Ectodermal cell (in vitro differentiated cells): Measurements from ENCODE around the gene ERC1.

Experiments
- H3K27ac ChIP-seq: 2 replicates; pipeline ENCODE4 v1.7.0; 2013; ENCODE audit warnings: mild to moderate bottlenecking, low read depth, low read length; ENCODE audit not compliant: insufficient read depth, poor library complexity, severe bottlenecking
- H3K27me3 ChIP-seq: 2 replicates; pipeline ENCODE4 v1.7.0; 2013; ENCODE audit warnings: mild to moderate bottlenecking, low read length; ENCODE audit not compliant: insufficient read depth, control insufficient read depth, poor library complexity, severe bottlenecking
- H3K36me3 ChIP-seq: one replicate; pipeline ENCODE4 v1.7.0; 2013; ENCODE audit warnings: low read length; ENCODE audit not compliant: control insufficient read depth, insufficient read depth
- H3K4me1 ChIP-seq: one replicate; pipeline ENCODE4 v1.7.0; 2013; ENCODE audit warnings: low read length; ENCODE audit not compliant: control insufficient read depth, insufficient read depth
- H3K4me3 ChIP-seq: 2 replicates; pipeline ENCODE4 v1.7.0; 2013; ENCODE audit warnings: low read depth, low read length, control low read depth; ENCODE audit not compliant: insufficient read depth
- H3K9me3 ChIP-seq: 2 replicates; pipeline ENCODE4 v1.7.0; 2013; ENCODE audit warnings: mild to moderate bottlenecking, low read length, moderate library complexity; ENCODE audit not compliant: control insufficient read depth
- WGBS, 2 experiments: methylation state at CpG; one replicate each; pipeline ENCODE4 v1.1.7; 2013; ENCODE audit warnings: missing lambda C conversion rate in 2 of 2; 5-methylcytosine and 5-hydroxymethylcytosine counted together

ERC1 gene

GRCh38 chr12:1291601-1292332, 300.7 kb downstream of the ERC1 start:
- Histone ChIP-seq H3K4me1 (no peaks in the 10 kb centered on the region), H3K27me3 (no peaks in the 10 kb centered on the region), H3K9me3 (no peaks in the 10 kb centered on the region), H3K27ac (no peak overlapping the region), H3K4me3 (no peak overlapping the region), H3K36me3 (no peaks in the 10 kb centered on the region)
- 84 to 97% methylated on average over 7 of the region's 8 CpGs for WGBS, 2 experiments

GRCh38 chr12:1293901-1294300, 302.9 kb downstream of the ERC1 start:
- Histone ChIP-seq H3K4me3 (no peak overlapping the region), H3K9me3 (no peaks in the 10 kb centered on the region), H3K4me1 (no peaks in the 10 kb centered on the region), H3K27ac (no peak overlapping the region), H3K27me3 (no peaks in the 10 kb centered on the region), H3K36me3 (no peaks in the 10 kb centered on the region)
- WGBS, 2 experiments = 100% methylated on average over 1 of the region's 1 CpG; no CpG with 5 or more reads in 1 of the 2 experiments

GRCh38 chr12:1297206-1297605, 306.2 kb downstream of the ERC1 start:
- Histone ChIP-seq H3K36me3 (no peaks in the 10 kb centered on the region), H3K27me3 (no peaks in the 10 kb centered on the region), H3K4me3 (no peak overlapping the region), H3K27ac (no peak overlapping the region), H3K4me1 (no peaks in the 10 kb centered on the region), H3K9me3 (no peaks in the 10 kb centered on the region)
- WGBS, 2 experiments = 95 to 96% methylated on average over 2 to 3 of the region's 3 CpGs

- WGBS, 2 experiments = 97 to 98% methylated on average over 4 of the region's 4 CpGs
- H3K27ac ChIP-seq = no peak overlapping the region
Observed at GRCh38 chr12:1297639-1298175, 306.7 kb downstream of the ERC1 start.

GRCh38 chr12:1300460-1300859, 309.4 kb downstream of the ERC1 start:
- Histone ChIP-seq H3K27ac (no peak overlapping the region), H3K9me3 (no peaks in the 10 kb centered on the region), H3K4me3 (no peak overlapping the region), H3K4me1 (no peaks in the 10 kb centered on the region), H3K36me3 (no peaks in the 10 kb centered on the region), H3K27me3 (no peaks in the 10 kb centered on the region)
- WGBS, 2 experiments = 96 to 100% methylated on average over 1 to 2 of the region's 2 CpGs

More at GRCh38 chr12:1297639-1298175, 306.7 kb downstream of the ERC1 start:
- H3K4me1 ChIP-seq = no peaks in the 10 kb centered on the region
- H3K4me3 ChIP-seq = no peak overlapping the region
- H3K9me3 ChIP-seq = no peaks in the 10 kb centered on the region
- H3K36me3 ChIP-seq = no peaks in the 10 kb centered on the region
- H3K27me3 ChIP-seq = no peaks in the 10 kb centered on the region

- Histone ChIP-seq H3K27me3 (no peaks in the 10 kb centered on the region), H3K4me3 (no peak overlapping the region), H3K36me3 (no peaks in the 10 kb centered on the region), H3K27ac (no peak overlapping the region), H3K4me1 (no peaks in the 10 kb centered on the region), H3K9me3 (no peaks in the 10 kb centered on the region)
- WGBS, 2 experiments = 92 to 94% methylated on average over 7 of the region's 7 CpGs
Observed at GRCh38 chr12:1302201-1302870, 311.3 kb downstream of the ERC1 start.

- Histone ChIP-seq H3K27ac (no peak overlapping the region), H3K4me3 (no peak overlapping the region), H3K36me3 (no peaks in the 10 kb centered on the region), H3K4me1 (no peaks in the 10 kb centered on the region), H3K27me3 (no peaks in the 10 kb centered on the region), H3K9me3 (no peaks in the 10 kb centered on the region)
- WGBS, 2 experiments = 89 to 92% methylated on average over 3 of the region's 3 CpGs
Observed at GRCh38 chr12:1305063-1305434, 314.0 kb downstream of the ERC1 start.

- Histone ChIP-seq H3K36me3 (no peaks in the 10 kb centered on the region), H3K4me1 (no peaks in the 10 kb centered on the region), H3K27ac (no peak overlapping the region), H3K4me3 (no peak overlapping the region), H3K27me3 (no peaks in the 10 kb centered on the region), H3K9me3 (no peaks in the 10 kb centered on the region)
- WGBS, 2 experiments = 95% methylated on average over 4 of the region's 4 CpGs
Observed at GRCh38 chr12:1305791-1306500, 314.9 kb downstream of the ERC1 start.

GRCh38 chr12:1306817-1307216, 315.8 kb downstream of the ERC1 start:
- no peaks in the 10 kb centered on the region for H3K4me1 ChIP-seq
- H3K27ac ChIP-seq = no peak overlapping the region
- no peak overlapping the region for H3K4me3 ChIP-seq
- 95 to 98% methylated on average over 4 of the region's 4 CpGs for WGBS, 2 experiments
- no peaks in the 10 kb centered on the region for H3K9me3 ChIP-seq
- no peaks in the 10 kb centered on the region for H3K36me3 ChIP-seq
- H3K27me3 ChIP-seq = no peaks in the 10 kb centered on the region

GRCh38 chr12:1307796-1308195, 316.8 kb downstream of the ERC1 start:
- Histone ChIP-seq H3K4me1 (no peaks in the 10 kb centered on the region), H3K4me3 (no peak overlapping the region), H3K9me3 (no peaks in the 10 kb centered on the region), H3K36me3 (no peaks in the 10 kb centered on the region), H3K27ac (no peak overlapping the region), H3K27me3 (no peaks in the 10 kb centered on the region)
- WGBS, 2 experiments = 100% methylated on average over 1 of the region's 1 CpG
